HG03159 (cell line): ENCODE measurements around the gene NOVA2.
"Not testable (repeated sequence)": the region's sequence is repeated elsewhere in the genome, so short reads cannot be mapped to it uniquely, and the experiment has no call there.

ENCODE experiments used
- ATAC-seq: cut with Tn5 transposase; IDR thresholded peaks from one replicate; pipeline ENCODE4 v1.9.1; 2021; ENCODE audit warnings: mild to moderate bottlenecking, moderate library complexity; ENCODE audit not compliant: unreplicated experiment

Gene NOVA2

GRCh38 chr19:45897261-45897812 lies 76.3 kb downstream of the NOVA2 start:
- ATAC-seq = no peak

- not testable (repeated sequence) for ATAC-seq
These were observed 77.6 kb downstream of the NOVA2 start for GRCh38 chr19:45895983-45896599.

GRCh38 chr19:45895519-45895972 lies 78.1 kb downstream of the NOVA2 start:
- no peak for ATAC-seq

DNA sequence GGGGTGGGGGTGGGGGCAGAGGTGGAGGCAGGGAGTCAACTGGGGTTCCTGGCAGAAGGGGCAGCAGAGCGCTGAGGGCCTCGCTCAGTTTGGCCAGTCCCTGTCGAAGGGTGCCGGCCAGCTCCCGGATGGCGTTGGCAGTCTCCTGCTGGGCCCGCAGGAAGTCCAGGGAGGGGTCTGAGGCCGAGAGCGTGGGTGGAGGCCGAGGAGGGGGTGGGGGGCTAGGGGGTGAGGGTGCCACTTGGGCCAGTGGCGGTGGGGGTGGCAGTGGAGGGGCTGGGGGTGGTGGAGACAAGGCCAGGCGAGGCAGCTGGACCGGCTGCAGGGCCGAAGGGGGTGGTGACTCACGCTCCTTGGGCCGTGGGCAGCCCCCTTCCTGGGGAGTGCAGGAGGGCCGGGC lies 82.8 kb downstream of the NOVA2 start:
- ATAC-seq = no peak

DNA sequence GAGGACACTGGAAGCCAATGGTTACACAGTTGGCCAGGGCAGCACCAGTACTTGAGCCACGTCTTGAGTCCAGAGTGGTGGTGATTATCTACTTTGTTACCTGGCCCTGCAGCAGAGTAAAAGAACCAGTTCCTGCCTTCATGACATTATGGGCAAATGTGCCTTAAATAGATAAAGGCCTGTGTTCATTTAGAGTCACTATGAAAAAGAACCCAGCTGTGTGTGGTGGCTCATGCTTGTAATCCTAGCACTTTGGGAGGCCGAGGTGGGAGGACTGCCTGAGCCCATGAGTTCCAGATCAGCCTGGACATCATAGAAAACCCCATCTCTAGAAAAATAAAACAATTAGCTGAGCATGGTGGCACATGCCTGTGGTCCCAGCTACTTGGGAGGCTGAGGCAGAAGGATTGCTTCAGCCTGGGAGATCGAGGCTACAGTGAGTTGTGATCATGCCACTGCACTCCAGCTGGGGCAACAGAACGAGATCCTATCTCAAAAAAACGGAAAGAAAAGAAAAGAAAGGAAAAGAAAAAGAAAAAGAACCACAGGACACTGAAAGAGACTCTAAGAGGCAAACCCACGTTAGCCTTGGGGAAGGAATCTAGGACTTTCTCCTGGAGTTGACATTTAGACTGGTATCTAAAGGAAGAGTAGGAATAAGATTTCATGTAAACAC lies 84.3 kb downstream of the NOVA2 start:
- ATAC-seq = no peak

GRCh38 chr19:45887200-45887710 lies 86.4 kb downstream of the NOVA2 start:
- no peak for ATAC-seq

DNA sequence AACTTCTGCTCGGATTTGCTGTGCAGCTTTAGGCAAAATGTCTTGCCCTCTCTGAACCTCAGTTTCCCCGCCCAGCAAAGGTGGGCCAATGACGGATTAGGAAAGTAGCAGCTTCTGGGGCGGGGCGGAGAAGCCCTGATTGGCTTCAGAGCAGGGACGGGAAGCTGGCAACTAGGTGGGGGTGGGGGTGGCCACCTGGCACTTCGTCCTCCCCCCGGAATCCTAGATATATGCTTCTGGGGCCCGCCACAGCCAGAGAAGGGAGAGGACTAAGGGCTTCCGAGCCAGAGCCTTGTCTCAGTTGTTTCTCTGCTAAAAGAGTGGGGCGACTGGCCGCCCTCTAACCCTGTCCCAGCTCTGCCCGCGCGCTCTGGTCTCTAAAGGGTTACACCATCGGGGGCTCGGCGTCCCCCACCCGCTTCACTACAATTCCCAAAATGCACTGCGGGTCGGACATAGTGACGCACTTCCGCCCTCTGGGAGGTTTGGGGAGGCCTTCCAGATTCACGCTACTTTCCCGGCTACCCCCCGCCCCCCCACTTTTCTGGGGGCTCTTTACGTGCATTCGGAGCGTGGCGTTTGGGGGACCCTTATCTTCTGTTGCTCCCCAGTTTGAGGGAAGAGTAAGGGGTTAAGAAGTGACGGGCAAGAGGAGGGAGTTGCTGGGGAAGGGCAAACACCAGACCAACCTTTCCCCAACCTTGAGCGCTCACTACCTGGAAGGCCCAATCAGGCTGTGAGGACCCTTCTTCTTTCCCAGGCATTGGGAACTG lies 87.1 kb downstream of the NOVA2 start:
- peak; percentile 61 for ATAC-seq

GRCh38 chr19:45885556-45886426 lies 87.9 kb downstream of the NOVA2 start, which contains the start of gene IRF2BP1:
Gene IRF2BP1, minus strand, starts transcription at chr19:45886141. Its CDS starts 367 bp downstream, at chr19:45885774.
- ATAC-seq = peak; percentile 50

DNA sequence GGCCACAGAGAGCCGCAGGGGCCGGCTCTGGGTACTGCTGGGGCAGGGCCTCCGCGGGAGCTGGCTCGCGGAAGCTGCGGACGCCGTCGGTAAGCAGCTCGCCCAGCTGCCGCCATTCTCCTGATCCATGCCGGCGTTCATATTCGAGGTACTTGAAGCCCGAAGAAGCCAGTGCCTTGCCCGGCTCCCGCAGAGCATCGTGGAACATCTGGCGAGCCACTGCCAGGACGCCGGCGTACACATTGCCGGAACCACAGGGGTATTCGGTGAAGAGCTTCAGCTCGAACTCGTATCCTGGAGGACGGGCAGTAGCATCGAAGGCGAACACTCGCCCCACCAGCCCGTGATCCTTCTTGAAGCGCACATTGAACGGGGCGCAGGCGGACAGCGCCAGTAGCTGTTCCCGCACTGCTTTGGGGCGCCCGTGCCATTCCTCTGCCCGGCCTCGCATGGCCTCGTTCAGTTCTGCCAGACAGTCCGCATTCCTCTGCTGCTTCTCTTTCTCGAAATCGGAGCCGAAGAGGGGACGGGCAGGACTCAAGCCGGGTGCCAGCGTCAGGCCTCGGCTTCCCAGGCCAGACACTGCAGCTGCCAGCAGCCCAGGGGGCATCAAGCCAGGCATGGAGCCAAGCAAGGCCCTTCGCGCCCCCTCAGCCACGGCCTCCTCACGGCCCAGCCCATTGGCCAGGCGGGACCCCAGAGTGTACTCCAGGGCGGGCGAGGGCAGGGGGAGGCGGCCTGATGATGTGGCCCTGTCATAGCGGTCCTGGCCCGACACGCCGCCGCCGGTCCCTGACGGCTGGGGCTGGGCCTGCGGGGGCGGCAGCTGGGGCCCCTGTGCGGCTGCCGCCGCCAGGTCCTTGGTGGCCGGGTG lies 88.7 kb downstream of the NOVA2 start:
- no peak for ATAC-seq

- ATAC-seq = no peak
These were observed 89.6 kb downstream of the NOVA2 start for GRCh38 chr19:45883881-45884681.
